GM21723 (cell line): ENCODE data around the gene FAM168A.

Experiments
- ATAC-seq: cut with Tn5 transposase; IDR thresholded peaks from one replicate; pipeline ENCODE4 v1.9.1; 2021; ENCODE audit warnings: mild to moderate bottlenecking, moderate library complexity; ENCODE audit not compliant: unreplicated experiment

FAM168A gene

DNA sequence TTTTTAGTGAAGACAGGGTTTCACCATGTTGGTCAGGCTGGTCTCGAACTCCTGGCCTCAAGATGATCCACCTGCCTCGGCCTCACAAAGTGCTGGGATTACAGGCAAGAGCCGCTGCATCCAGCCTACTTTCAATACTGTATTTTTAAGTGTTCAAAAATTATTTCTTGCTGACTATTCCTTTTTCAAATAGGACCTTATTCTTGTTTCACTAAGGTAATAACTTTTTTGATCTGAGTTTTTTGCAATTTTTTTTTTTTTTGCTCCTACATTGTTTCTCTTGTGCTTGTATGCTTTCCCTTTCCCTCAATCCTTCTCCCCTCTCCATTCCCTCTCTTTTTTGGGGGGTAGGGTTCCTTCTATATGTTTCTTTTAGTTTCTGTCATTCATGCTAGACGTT, 73.1 kb downstream of the FAM168A start:
- ATAC-seq = no peak

GRCh38 chr11:73521621-73522020, 76.3 kb downstream of the FAM168A start:
- no peak for ATAC-seq

DNA sequence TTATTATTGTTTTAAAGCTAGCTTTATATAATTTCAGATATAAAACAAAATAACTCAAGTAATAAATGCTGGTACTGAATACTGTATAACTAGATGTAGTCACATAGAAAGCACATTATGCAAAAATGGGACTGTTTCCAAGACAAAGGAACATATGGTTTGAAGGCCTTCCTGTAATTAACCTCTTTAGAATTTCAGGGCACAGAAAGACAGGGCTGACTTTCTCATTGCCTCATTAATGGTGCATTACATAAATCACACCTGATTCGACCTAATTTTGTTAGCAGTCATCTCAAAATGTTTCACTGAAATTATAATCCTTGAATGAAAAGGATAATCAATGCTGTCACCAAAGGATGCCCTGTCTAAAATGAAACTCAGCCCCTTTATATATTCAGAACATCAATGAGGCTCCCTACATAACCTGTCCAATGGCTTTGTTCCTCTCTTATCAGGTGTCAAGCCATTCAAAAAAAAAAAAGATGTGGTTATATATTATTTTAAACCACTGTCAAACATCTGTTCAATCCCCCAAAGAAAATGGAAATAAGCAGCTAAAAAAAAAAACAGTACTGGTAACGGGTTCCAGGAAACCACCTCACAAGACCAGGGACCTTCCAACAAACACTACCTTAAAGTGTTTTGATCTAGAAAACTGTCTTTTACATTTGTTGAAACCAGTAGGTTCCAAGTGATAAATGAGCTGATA, 77.4 kb downstream of the FAM168A start:
- no peak for ATAC-seq

- ATAC-seq = no peak
These were observed 78.6 kb downstream of the FAM168A start for GRCh38 chr11:73519266-73519665.

- no peak for ATAC-seq
These were observed 79.7 kb downstream of the FAM168A start for GRCh38 chr11:73518195-73518594.

GRCh38 chr11:73516080-73516479, 81.8 kb downstream of the FAM168A start:
- ATAC-seq = no peak

GRCh38 chr11:73513707-73514106, 84.2 kb downstream of the FAM168A start:
- ATAC-seq = no peak

GRCh38 chr11:73510877-73511276, 87.0 kb downstream of the FAM168A start:
- ATAC-seq = no peak

DNA sequence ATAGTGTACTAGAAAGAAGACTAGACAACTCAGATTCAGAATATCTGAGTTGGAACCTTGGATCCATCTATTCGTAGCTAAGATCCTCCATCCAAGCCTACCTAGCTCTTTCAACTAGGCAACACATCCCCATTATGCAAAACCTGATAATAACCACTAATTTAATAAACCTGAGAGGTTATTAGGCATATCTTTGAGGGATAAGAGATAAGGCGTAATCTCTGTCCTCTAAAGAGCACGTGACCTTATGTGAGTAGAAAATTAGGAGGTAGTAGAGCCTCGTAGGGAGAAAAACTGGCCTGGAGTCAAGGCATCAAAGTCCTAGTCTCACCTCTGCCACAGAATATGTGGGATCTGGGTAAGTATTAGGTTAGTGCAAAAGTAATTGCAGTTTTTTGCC, 87.8 kb downstream of the FAM168A start:
- no peak for ATAC-seq

- no peak for ATAC-seq
These were observed 88.7 kb downstream of the FAM168A start for GRCh38 chr11:73509188-73509587.

DNA sequence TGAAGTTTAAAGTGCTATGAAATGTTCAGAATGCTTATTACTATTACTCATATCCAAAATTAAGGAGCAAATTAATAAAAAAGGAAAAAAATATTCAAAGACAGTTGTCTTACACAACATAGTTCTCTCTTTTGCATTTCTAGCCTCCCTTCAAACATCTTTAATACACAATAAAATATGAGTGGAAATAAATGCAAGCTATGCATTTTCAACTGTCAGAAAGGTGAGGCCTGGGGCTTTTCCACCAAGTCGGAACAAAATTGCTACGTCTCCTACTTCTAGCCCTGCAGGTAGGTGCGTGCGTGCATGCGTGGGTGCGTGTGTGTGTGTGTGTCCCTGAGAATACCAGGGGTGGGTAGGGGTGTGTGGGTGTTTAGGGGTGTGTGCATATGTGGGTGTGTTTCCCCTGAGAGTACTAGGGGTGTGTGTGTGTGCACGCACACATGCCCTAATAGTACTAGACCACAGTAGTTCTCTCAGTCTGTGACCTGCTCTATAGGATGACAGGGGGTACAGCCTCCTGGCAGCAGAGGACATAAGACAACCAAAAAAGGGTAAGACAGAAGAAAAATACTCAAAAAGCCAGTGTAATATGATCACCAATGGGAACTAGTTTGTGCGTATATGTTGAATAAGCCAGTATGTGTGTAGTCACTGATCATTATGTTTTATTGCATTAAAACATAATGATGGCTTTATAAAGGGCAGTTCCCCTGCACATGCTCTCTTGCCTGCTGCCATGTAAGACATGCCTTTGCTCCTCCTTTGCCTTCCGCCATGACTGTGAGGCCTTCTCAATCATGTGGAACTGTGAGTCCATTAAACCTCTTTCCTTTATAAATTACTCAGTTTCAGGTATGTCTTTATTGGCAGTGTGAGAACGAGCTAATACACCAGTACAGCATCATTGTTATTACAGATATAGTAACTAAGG, 89.4 kb downstream of the FAM168A start:
- ATAC-seq = no peak

DNA sequence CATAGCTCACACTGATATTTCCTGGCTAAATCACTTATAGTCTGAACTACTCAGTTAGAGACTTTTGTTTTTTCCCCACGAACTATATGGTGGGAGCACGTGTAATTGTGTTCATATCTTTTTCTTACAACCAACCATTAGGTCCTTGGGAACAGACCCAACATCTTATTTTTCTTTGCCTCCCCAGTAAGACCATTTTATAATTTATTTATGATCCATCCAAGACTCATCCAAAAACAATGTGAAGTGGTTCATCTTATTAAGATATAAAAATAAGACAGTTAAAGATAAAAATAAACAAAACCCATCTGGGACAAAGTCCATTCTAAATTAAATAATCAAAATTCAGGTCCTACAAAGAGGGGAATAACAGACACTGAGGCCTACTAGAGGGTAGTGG, 90.8 kb downstream of the FAM168A start:
- ATAC-seq = no peak

GRCh38 chr11:73506038-73506437, 91.9 kb downstream of the FAM168A start:
- no peak for ATAC-seq

DNA sequence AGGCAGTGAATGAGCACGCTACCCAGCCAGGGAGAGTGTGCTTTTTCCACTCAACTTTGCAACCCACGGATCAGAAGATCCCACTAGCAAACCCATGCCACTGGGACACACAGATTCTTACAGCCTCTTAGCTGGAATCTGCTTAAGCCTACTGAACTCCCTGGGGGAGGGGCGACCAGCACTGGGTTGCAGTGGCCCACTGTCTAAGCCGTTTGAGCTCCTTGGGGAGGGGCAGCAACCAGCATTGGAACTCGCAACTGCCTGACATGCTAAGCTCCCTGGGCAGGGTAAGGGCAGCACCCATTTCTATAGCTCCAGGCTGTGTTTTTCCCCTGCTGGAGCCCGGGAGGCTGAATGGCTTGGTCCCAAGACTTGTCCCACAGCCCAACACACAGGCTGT, 99.6 kb downstream of the FAM168A start:
- no peak for ATAC-seq

- ATAC-seq = no peak
These were observed 101.8 kb downstream of the FAM168A start for GRCh38 chr11:73496134-73496533.

- no peak for ATAC-seq
These were observed 102.2 kb downstream of the FAM168A start for GRCh38 chr11:73495731-73496130.

DNA sequence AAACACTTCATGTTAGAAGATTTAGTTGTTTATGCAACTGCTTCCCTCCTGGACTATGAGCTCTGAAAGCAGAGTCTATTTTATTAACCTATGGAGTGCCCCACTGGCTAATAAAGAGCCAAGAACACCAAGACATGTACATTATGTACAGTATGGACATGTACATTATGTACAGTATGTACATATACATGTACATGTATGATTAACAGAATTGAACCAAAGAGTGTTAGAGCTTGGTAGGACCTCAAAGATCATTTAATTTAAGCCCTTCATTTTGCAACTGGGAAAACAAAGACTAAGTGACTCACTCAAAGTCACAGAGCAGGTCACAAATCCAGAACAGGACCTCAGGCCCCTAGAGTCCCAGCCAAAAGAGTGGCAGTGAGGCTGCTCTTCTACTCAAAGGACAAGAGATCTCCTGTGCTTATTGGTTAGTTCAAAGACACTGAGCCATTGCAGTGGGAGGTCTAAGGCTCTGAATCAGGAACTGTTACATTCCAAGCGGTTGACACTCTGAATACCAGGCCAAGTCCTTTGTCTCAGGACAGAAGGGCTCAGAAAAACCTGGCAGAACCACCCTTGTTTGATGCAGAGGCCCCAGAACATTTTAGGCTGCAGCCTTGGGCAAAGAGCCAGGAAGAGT, 103.8 kb downstream of the FAM168A start:
- no peak for ATAC-seq

- ATAC-seq = no peak
These were observed 116.3 kb downstream of the FAM168A start for GRCh38 chr11:73481626-73482025.

GRCh38 chr11:73480677-73481076, 117.2 kb downstream of the FAM168A start:
- no peak for ATAC-seq

DNA sequence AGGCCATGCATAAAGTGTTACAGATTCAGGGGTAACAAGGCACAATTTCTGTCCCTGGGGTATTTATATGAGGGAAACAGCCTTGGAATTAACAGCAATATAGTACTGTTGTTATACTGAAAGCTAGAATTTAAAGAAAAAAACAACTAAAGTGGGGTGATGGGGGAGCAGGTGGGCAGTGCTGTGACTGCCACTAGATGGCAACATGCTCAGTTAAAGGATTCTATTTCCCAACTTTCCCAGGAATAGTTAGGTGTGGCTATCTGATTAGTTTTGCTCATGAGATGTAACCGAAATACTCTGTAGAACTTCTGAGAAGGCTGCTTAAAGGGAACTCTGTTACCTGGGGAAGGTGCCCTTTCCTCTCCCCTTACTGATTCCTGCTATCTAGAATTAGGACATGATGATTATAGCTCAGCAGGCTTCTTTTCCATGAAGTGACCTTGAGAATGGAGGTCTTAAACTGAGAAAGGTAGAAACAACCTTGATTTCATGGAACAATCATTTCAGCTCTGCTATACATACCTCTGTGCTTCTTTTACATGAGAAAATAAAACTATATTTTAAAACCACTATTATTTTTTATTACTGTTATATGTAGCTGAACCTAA, 119.1 kb downstream of the FAM168A start:
- no peak for ATAC-seq

DNA sequence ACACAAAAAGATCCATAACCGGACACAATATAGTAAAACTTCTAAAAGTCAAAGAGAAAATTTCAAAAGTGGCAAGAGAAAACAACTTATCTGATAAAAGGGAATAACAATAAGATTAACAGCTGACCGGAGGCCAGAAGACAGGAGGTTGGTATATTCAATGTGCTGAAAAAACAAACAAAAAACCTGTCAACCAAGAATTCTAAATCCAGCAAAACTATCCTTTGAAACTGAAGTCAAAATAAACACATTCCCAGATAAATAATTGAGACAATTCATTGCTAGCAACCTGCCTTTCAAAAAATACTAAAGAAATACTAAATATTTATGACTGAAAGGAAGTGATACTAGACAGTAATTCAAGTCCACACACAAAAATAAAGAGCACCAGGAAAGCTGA, 120.4 kb downstream of the FAM168A start:
- ATAC-seq = no peak
